Cardiac fibroblast (primary cell): ENCODE measurements around the gene LTB4R.

Experiments used
- DNase-seq, 2 donors: peaks; one replicate each; pipeline versions ENCODE4 v3.0.0 to v3.0.0-alpha.2; 2010; ENCODE audit warnings: low read depth in 2 of 2
- H3K4me3 ChIP-seq, 2 donors: replicated peaks in 1 of 2; 1 replicate in 1 of 2; 2 replicates in 1 of 2; pipeline ENCODE4 v1.5.1; 2011; ENCODE audit warnings: low read depth in 2 of 2, low read length in 2 of 2, mild to moderate bottlenecking in 2 of 2, moderate library complexity in 1 of 2
- CTCF ChIP-seq: IDR thresholded peaks from one replicate; pipeline ENCODE4 v1.5.1; 2011; ENCODE audit warnings: low read depth, mild to moderate bottlenecking, low read length, inconsistent platforms

LTB4R gene

GRCh38 chr14:24365600-24366412 lies 54.5 kb downstream of the LTB4R start:
- DNase-seq: peak; percentile 96 to 97
- peak; percentile 92 for TF ChIP-seq CTCF
- peak overlapping the region; percentile 1 to 46 for H3K4me3 ChIP-seq

- DNase-seq: no peak
- TF ChIP-seq CTCF: no peak
- H3K4me3 ChIP-seq: peak overlapping the region; percentile 1 to 46
Observed at GRCh38 chr14:24366413-24366720, 55.1 kb downstream of the LTB4R start.

GRCh38 chr14:24366721-24367513 lies 55.6 kb downstream of the LTB4R start:
- DNase-seq: peak; percentile 97 to 99
- TF ChIP-seq CTCF: no peak
- peak overlapping the region; percentile 34 to 83 for H3K4me3 ChIP-seq
